Right kidney (tissue), 1 donor: ENCODE data around the gene CABLES2.

ENCODE experiments used
- DNase-seq: peaks from one replicate; pipeline ENCODE4 v3.0.0-alpha.2; 2016

CABLES2 gene

DNA sequence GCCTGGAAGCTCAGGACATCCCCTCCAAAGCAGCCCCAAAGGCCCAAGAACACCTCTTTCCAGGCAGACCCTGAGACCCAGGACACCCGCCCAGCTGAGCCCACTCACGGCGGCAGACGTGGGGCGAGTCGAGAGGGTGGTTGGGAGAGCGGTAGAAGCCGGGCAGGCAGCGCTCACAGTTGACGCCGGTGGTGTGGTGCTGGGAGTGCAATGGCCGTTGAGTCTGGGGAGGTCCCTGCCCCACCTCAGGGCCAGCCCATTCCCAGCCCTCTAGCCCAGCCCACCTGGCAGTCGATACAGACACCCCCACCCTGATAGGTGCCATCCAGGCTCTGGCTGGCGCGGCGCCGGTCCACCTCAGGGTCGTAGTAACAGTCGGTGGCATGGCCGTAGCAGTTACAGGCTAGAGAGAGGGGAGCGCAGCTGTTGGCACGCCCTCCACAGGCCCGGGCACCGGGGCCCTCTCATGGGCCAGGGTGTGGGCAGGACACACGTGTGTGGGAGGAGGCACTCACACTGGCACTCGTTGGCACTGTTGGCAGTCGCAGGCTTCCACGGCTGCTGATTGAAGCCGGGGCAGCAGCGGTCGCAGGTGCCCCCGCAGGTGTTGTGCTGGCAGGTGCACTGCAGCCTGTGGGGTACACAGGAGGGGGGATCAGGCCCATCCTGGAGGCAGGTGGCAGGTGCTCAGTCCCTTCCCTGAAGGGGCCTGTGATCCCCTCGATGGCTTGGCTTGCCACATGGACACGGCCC, 60.5 kb downstream of the CABLES2 start:
- DNase-seq = no peak

DNA sequence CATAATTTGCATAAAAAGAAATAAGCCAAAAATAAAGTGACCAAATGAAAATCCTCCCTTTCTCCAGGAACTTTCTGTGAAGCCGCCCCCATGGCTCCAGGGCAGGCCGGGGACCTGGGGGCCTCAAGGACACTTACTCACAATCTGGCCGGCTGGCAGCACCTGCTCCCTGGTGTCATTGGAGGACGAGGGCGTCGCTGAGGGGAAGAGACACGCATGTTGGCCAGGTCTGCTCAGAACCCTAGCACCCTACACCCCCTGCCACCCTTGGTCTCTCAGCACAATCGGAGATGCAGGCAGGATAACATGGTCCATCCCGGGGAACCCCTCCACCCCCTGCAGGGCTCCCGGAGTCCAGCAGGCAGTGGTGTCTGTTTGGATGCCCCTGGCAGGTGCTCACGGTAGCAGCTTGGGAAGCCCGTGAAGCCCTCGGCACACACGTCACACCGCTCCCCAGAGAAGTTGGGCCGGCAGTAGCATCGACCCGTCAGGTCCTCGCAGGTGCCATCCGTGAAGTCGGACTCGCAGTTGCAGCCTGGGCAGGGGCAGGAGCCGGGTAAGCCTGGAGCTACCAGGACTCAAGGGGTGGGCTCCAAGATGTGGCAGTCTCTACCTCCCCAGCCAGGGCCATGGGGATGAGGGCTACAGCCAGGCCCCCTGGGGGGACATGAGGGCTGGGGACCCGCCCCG, 61.3 kb downstream of the CABLES2 start:
- DNase-seq = no peak

DNA sequence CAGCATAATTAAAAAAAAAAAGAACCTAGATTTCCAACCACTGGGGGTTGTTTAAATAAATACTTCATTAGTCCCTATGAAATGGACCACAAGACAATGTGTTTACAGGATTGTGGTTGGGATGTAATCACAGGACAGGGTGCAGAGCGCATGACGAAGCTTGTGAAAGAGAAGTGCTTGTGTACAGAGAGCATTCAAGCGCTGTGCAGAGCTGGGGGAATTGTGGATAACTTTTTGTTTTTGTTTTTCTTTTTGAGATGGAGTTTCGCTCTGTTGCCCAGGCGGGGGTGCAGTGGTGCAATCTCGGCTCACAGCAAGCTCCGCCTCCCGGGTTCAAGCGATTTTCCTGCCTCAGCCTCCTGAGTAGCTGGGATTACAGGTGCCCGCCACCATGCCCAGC, 62.3 kb downstream of the CABLES2 start:
- no peak for DNase-seq

DNA sequence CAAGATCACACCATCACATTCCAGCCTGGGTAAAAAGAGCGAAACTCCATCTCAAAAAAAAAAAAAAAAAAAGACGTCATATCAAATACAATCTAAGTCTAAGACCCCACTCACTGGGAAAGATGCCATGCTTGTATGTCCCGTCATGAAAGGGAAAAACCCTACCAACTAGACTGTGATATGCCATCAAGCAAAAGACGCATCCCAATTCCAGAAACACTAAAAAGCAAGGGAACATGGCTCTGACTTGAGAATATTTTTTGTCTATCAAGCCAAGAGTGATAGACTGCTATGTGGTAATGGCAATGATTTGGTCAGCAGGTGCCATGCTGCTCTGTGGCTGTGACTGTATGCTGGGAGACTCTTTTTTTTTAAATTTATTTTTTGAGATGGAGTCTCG, 63.0 kb downstream of the CABLES2 start:
- no peak for DNase-seq

DNA sequence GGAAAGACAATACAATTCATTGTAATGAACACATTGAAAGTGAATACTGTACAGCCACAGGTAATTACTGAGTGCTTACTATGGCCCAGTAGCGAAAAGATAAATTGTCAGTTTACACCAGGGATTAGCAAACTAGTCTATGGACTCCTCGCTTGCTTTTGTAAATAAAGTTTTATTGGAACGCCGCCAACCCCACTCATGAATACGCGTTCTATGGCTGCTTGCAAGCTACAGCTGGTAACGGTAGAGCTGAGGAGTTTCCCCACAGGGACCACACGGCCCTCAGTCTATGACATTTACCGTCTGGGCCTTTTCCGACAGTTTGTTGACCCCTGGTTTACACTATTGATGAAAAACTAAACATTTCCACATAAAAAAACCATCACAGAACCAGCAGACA, 64.2 kb downstream of the CABLES2 start:
- no peak for DNase-seq

DNA sequence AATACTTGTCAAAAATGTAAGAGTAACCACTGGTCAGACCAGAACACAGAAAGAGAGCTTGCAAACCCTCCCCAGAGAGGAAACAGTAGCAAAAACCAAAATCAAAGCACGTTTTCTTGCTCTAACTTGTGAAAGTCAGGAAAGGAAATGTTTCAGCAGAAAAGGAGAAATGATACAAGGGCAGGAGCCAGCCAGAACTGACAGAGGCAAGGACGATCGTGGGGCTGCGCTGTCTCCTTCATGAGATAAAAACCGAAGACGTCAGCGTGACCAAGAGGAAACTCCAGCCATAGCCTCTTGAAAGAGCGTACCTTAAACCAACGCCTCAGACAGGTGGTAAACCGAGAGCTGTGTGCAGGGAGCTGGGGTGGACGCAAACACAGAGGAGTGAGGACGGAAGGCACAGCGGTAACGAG, 67.4 kb downstream of the CABLES2 start:
- no peak for DNase-seq
